Measurements from ENCODE around the gene WNT1.

WNT1 gene

DNA sequence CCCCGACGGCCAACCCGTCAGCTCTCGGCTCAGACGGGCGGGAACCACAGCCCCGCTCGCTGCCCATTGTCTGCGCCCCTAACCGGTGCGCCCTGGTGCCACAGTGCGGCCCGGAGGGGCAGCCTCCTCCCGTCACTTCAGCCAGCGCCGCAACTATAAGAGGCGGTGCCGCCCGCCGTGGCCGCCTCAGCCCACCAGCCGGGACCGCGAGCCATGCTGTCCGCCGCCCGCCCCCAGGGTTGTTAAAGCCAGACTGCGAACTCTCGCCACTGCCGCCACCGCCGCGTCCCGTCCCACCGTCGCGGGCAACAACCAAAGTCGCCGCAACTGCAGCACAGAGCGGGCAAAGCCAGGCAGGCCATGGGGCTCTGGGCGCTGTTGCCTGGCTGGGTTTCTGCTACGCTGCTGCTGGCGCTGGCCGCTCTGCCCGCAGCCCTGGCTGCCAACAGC is at the start of gene WNT1:
TSS of gene WNT1 (plus strand) at position 32 of the 450 bp plus-strand sequence. CDS start at position 361, 329 bp downstream.
- no peak for DNase-seq

DNA sequence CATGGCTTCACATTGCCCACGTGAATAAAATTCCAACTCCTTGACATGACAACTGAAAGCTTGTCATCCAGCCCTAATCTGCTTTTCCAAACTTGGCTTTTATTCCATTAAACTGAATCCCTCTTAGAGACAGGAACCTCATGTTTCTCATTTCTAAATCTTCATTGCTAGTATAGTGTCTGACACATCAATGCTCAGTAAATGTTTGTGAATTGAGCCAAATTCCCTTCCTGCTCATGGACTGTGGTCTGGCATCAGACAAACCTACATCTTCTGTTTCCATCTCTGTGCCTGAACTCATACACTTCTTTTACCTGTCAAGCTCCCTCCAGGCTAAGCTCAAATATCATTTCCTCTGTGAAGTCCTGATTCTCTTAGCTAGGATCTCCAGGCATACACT is 48.6 kb upstream of the WNT1 start:
- DNase-seq: no peak

DNA sequence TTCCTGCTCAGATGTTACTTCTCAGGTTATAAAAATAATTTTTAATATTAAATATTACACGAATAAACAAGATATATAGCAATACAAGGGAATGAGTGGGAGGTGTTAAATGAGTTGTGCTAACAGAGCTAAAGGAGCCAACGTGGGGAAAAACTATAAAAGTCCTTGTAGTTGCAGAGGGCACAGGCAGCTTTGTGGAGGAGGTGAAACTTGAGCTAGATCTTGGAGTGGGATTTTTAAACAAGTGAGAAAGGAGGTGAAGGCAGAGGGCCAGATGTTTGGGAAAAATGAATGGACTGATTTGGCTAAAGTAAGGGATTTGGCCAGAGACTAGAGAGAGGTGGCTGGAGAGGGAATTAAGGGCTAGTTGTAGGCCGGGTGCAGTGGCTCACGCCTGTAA is 47.6 kb upstream of the WNT1 start:
- DNase-seq: no peak

DNA sequence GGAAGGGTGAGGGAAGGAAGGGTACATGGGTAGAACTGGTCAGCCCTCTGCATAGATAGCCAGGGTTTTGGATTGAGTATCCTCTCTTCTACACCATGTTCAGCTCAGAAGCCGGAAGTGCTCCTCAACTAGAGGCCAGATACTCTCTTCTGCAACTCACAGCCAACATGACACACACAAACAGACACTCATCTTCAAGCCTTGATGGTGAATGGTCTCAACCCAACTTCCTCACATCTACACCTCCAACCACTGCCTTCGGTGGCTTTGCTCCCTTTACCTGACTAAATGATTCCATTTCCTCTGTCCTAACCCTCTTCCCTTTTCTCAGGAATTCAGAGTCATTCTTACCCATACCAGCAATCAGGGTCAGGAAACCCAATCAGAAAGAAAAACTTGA is 45.2 kb upstream of the WNT1 start:
- DNase-seq: no peak

DNA sequence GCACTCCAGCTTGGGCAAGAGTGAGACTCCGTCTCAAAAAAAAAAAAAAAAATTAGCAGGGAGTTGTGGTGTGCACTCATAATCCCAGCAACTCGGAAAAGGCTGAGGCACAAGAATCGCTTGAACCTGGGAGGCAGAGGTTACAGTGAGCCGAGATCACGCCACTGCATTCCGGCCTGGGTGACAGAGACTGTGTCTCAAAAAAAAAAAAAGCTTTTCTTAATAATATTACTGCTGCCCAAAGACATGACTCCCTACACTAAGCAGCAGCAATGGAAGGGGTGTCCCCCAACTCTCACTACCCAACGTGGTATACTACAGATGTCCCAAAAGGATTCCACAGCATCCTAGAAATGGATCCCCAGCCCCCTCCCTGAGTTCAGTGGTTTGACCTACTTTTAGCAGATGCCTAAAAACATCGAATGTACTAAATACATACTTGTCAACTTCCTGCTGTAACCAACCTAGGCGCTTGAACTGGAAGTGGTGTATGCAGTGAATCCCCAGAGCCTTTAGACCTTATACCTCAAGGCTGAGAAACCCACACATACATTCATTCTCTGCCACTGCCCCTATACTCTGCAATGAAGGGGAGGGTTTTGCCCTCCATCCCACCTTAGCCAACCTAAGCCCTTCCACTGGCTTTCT is 44.3 kb upstream of the WNT1 start:
- DNase-seq: no peak

DNA sequence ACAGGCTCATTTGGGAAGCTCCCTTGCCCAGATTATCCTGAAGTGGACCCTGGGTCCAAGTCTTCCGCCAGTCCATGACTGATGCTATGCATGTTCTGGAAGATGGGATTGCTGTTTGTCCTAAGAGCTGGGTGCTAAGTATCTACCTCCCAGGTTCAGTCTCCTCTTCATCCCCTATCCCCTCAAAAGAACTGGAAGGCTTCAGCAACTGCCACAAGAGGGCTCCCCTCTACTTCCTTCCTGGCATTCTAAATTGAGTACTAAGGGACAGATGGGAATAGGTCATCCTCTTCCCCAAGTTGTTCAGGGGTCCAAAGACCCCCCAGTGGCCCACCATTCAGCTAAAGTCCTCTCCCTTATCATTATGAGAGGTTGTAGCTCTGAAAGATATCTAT is 43.8 kb upstream of the WNT1 start:
- DNase-seq: no peak

DNA sequence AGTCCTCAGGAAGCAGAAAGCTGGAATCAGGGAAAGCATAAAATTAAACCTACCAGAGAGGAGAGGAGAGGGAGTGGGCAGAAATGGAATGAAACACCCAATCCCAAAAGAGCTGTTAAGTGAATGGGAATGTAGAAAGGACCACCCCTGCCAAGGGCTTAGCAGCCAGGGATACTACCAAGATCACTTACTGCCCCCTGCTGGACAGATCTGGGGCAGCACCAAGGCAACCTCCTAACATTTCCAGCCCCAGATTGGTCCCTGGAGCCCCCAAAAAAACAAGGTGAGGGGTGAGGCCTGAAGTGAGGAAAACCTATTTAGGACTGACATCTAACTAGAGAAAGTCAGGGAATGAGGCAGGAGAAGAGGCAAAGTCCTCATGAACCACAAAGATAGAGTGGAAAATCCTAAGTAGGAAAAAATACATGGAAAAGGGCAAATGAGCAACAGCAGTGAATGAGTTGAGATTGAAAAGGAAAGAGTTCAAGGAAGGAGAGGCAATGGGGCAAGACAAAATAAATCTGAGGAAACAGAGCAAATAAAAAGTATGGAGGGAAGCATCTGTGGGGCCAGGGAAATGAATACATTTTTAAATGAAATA is 41.6 kb upstream of the WNT1 start:
- DNase-seq: peak; percentile 69

DNA sequence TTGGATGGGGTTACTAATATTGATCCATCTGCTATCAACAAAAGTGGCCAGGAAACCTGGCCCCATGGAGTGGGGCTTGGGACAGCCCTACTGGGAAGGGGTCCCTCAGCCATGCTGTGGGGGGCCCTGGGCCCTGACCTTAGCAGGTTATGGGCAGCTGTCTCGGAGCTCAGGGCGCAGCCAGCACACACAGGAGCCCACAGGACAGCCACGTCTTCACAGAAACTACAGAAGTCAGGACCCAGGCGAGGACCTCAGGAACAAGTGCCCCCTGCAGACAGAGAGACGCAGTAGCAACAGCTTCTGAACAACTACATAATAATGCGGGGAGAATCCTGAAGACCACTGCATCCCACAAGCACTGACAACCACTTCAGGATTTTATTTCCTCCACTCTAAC is 41.0 kb upstream of the WNT1 start:
- DNase-seq: no peak

DNA sequence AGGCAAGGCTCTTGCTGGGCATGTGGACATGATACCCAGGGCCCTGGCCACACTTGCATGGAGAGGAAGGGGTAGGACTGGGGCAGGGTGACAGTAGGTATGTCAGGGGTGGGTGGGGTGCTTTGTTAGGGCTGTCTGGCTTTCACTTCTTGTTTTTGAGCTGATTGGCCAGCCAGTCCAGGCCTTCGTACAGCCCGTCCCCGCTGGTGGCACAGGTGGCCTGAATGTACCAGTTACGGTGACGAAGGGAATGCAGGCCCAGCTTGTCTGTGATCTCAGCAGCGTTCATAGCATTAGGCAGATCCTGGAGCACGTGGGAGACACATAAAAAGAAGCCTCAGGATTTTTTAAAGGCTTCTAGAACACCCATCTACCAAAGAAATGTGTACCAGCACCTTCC is 39.3 kb upstream of the WNT1 start:
- no peak for DNase-seq

DNA sequence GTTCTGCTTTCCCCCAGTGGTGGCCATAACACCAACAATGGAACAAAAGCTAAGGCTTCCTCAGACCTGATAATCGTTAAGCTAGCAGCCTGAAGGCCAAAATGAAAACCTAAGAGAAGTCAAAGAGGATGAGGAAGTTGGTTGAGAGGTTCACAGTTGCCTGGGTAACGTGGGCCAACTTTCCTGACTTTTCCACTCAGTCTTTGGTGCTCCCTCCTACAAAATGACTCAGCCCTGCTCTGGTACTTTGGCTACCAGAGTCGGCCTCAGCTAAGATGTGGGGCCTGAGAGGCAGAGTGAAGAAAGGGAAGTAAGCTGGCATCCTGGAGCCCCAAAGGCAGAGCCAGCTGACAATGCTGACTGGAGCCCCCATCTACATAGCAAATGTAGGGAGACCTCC is 37.9 kb upstream of the WNT1 start:
- DNase-seq: no peak

DNA sequence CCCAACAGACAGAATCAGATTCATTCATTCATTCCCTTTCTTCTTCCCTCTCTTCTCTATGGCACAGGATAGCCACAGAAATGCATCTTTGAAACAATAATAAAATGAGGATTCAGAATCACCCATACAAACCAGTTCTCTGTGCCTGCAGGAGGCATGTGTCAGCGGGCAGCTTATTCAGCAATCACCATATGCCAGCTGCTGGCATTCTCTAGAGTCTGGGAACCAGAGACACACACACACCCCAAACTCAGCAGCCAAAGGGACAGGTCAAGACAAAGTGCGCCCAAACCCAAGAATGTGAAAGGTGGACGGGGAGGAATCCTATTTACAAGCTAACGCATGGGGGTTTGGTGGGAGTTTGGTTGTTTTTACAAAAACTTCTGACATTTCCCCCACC is 34.9 kb upstream of the WNT1 start:
- DNase-seq: no peak

DNA sequence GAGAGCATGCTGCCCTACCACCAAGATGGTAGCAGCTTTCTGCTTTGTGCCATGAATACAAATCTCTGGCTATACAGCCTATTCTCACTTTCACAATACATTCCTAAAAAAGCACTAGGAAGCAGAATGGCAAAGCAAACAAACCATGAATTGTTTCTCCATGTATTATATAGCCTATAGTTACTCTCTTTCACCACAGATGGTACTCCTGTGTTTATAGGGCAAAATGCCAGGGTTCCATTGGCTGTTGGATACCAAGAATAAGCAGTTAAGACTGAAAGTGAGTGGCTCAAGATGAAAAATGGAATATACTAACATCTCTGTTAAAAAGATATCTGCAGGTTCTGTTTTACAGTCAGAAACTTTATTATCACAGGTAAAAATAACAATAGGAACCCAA is 31.9 kb upstream of the WNT1 start:
- no peak for DNase-seq

DNA sequence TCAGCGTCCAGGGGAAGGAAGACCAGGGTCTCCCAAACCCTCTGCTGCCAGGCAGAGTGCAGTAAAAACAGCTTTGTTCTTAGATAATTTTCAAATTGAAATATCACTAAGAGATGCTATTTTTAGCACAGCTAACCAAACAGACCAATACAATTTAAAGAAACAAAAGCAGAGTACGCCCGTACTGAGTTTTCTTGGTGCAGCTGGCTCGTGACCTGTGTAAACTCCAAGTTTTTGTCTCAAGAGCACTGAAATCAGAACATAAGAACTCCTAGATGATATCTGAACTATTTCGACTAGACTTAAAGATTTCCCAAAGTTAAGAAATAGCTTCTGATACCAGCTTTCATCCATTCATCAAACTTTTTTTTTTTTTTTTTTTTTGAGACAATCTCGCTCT is 31.2 kb upstream of the WNT1 start:
- DNase-seq: no peak

DNA sequence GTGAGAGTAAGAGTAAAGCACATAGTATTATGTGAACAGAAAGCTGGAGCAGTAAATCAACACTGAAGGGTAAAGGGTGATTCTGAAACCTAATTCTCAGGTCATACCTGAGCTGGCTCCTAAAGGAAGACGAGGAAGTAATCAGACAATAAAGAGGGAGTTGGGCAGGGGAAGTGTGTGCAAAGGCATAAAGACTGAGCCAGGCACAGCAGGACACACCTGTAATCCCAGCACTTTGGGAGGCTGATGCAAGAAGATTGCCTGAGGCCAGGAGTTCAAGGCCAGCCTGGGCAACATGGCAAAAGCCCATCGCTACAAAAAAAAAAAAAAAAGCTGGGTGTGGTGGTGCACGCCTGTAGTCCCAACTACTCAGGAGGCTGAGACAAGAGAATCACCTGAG is 30.4 kb upstream of the WNT1 start:
- DNase-seq: no peak

DNA sequence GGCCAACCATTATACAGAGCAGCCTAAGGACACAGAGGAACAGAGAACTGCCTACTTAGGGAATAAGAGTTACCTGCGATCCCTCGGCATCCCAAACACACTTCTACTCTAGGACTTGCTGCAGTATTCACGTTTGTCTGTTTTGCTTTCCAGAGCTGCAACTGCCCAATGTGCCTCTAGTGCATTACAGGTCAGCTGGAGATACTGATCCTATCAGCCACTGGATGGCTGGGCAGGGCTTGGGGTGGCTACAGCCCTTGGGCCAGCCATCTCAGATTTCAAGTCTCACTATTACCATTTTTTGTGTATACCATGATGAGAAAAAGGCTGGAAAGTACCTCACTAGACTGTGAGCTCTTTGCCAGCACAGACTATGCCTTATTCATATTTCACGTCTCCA is 25.4 kb upstream of the WNT1 start:
- DNase-seq: no peak

DNA sequence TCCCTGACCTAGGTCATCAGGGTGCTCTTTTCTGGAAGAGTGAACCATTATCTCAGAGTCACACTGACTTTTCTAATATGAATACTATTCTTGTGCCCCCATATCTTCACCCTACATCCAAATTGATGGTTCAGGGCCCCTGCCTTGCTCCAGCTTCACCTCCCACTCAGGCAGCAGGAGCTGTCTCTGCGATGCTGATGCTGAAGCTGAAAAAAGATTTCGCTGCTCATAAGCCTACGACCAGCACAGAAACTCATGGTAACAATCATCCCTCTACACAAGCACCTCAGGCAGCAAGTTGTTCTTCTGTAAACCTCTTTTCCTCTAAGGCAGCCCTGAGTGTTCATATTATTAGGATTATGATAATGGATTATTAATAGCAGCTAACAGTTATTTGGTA is 24.1 kb upstream of the WNT1 start:
- DNase-seq: no peak

DNA sequence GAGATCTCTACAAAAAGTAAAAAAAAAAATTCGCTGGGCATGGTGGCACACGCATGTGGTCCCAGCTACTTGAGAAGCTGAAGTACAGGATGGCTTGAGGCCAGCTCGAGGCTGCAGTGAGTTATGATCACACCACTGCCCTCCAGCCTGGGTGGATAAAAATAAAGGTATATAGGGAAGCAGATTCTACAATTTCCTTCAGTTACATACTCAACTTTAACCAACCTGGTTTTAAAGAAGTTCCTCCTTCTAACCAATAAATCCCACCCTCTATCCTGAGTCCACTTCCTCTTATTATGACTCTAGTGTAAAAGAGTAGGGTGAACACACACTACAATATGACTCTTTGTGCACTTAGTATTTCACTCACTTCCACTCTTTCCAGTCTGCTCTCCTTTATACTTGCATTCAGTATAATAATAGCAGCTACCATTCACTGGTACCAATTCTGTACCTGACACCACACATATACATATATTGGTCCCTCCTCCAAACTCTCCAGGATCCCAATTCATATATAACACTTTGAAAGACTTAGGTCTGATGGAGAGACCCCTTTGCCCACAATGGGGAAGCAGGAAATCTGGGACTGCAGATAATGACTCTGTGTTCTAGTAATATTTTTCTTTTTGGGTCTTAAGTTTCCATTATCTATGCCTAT is 23.2 kb upstream of the WNT1 start:
- DNase-seq: no peak

DNA sequence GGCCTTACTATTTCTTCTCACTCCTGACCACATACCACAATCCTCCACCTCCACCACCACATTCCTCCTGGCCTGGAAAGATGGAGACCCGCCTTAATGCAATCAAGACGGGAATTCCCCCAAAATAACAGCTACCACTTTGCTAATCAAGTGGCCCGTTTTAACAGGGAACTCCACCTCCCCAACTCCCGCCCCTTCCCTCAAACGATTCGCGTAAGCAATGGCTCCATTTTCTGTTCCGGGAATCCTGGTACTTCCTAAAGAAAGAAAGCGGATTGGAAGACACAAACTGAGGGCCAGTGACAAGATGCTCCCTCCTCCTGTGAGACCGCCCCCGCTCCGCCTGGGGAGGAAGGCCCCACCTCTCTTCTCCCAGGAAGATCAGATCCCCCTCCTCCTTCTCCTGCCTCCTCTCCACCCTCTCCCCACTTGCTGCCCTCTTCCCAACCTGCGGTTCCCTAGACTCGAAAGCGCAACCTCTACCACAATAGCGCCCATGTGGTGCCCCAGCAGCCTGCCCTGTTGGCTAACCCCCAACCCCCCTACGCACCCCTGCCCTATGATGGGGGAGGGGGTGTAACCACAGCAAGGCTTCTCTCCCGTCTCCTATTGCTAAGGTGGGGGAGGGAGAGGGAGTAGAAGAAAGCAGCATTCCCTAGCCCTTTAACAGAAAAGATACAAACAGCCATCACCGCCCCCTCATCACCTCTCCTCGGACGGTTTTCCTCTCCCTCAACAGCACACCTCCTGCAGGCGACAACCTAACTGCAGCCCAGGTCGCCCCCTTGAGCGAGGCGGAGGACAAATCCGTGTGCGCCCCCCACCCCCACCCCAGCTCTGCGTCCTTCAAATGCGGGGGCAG is 21.6 kb upstream of the WNT1 start:
- peak; percentile 96 for DNase-seq

DNA sequence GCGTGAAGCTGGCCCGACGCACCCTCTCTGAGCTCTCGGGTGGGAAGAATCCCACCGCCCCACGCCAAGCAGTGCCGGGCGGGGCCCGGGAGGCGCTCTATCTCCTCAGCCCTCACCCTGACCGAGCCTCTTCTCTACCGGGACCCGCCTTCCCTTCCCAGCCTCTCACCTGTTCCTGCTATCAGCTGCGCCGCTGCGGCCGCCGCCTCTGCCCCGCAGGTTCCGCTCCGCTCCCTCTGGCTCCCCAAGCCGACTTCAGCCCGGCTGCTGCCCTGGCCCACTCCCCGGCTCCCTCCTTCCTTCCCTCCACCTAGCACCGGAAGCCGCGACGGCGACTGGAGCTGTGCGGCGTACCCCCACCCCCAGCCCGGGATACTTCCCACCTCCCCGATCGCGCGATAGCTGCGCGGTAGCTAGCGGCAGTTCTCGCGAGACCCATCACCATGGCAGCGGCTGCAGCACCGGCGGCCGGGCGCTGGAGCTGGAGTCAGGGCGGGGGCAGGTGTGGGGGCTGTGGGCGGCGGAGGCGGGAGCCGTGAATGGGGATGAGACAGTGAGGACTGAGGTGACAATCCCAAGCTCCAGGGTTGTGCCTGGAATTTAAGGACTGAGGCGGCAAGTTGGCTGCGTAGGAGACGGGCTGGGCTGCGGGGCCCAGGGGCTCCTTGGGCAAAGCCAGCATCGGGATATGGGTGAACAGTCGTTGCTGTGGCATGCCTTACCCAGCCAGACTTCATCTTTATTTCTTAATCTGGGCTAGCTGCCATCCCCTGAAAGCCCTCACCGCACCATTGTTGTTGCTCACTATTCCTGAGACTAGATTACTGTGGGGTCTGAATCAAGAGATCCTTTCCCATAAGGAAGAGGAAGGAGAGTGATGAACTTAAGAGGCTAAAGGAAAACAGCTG is 20.7 kb upstream of the WNT1 start, which contains the start of gene ARF3:
TSS of gene ARF3 (minus strand) at position 347 of the 908 bp plus-strand sequence. CDS start 16,392 bp downstream, outside the sequence.
- peak; percentile 94 for DNase-seq

DNA sequence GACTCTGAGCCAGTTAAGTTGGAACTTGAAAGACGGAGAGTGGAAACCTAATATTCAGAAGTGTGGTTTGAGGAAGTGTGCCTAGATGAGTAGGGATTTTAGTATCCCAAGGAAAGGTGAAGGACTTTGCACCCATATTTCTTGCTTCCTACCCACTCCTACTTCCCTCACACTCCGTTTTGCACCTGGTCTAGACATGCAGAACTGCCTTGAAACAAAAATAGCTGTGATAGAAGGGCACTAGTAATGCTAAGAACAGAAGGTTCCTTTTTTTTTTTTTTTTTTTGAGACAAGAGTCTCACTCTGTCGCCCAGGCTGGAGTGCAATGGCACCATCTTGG is 20.1 kb upstream of the WNT1 start:
- DNase-seq: no peak

DNA sequence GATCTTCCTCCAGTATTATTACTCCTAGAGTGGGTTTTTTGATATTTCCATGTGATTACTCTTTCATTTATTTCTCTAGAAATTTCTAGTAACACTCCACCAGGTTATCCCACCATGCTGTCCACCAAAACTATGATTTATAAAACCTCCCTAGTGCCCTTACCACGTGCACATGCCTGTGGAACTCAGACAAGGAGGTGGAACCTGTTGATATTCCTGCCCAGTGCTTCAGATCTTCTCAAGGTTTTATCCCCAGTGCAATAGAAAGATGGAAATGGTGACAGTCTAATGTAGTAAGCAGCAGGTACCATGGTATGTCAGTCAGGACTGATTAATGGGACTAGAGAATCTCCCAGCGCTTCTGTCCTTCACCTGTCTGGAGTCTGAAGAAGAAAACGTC is 17.3 kb upstream of the WNT1 start:
- no peak for DNase-seq

DNA sequence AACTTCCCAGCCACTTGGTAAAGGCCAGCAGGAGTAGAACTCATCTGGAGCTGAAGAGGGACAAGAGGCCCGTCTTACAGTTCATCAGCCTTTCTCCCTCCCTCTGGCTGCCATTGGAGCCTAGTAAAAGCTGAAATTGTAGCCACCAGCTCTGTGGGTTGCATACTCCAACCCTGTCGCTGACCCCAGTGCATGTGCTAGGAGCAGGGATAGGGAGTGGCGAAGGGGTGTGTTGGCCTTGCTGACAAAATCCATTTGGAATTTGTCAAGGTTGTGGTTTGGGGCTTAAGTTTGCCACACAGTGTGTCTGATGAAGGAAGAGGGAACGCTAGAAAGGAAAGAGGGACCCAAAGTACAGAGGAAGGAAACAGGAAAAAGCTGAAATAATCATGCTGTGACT is 16.8 kb upstream of the WNT1 start:
- no peak for DNase-seq

DNA sequence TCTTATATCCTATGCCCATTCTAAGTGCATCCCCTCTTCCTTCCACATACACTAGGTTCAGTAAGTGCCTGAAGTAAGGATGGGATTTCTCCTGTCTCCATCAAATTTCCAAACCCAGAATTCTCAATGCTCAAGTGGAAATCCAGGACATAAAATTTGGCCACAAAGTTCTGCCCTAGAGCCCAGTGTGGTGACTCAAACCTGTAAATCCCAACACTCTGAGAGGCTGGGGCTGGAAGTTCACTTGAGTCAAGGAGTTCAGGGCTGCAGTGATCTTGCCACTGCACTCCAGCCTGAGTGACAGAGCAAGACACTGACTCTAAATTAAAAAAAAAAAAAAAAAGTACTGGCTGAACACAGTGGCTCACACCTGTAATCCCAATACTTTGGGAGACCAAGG is 16.3 kb upstream of the WNT1 start:
- DNase-seq: no peak

Data from fibroblast of skin of right biceps (primary cell).